Measurements from ENCODE around the gene SLC27A5.

DNA sequence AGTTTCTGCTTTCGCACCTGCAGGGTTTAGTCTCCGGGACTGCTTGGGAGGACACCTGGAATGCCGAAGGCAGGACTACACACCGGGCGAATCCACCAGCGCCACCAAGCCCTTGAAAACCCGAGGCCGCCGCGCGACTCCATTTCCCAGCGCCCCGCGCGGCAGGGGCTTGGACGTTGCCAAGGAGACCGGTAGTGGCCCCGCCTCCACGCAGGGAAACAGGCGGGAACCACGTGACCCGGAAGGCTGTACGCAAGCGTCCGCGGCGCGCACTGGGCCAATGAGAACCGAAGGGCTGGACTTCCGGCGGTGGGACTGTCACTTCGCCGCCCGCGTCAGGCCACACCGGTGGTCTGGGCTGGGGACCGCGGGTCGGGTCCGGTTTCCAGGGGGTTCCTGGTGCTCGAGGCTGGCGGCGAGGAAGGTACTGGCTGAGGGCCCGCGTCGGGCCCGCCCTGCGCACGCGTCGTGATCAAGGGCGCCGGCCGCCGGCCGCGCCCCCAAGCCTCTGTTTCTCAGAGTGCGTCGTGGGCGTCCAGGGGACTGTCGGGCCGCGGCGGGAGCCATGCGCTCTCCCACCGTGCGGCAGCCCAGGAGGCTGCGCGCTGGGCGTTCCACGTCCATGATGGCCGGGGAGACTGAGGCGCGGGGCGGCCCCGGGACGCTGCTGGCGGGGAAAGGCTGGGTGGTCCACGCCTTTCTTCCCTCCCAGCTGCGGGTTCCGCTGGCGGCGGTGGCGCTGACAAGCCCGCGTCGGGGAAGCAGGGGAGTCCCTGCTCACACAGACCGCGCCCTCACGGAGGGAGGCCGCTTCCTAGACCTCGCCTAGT lies 44.8 kb downstream of the SLC27A5 start, which contains the start of gene ZNF324:
- TF ChIP-seq, protein P1, sequence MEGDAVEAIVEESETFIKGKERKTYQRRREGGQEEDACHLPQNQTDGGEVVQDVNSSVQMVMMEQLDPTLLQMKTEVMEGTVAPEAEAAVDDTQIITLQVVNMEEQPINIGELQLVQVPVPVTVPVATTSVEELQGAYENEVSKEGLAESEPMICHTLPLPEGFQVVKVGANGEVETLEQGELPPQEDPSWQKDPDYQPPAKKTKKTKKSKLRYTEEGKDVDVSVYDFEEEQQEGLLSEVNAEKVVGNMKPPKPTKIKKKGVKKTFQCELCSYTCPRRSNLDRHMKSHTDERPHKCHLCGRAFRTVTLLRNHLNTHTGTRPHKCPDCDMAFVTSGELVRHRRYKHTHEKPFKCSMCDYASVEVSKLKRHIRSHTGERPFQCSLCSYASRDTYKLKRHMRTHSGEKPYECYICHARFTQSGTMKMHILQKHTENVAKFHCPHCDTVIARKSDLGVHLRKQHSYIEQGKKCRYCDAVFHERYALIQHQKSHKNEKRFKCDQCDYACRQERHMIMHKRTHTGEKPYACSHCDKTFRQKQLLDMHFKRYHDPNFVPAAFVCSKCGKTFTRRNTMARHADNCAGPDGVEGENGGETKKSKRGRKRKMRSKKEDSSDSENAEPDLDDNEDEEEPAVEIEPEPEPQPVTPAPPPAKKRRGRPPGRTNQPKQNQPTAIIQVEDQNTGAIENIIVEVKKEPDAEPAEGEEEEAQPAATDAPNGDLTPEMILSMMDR (IDR thresholded peaks at IDR 0.05), result peak in 1 of 4 experiments; percentile 10
- peak; percentile 7 to 62 for TF ChIP-seq POLR2A (IDR thresholded peaks at IDR 0.05)

All from uterus (tissue), 2 donors.